GM19372 (cell line): ENCODE results near the gene NACC2.

ENCODE experiments used
- ATAC-seq: cut with Tn5 transposase; IDR thresholded peaks from one replicate; pipeline ENCODE4 v1.9.1; 2021; ENCODE audit warnings: mild to moderate bottlenecking, low read depth, moderate library complexity; ENCODE audit not compliant: unreplicated experiment

NACC2 gene

GRCh38 chr9:136093995-136094881 lies 851 bp downstream of the NACC2 start:
- no peak for ATAC-seq

GRCh38 chr9:136093346-136093986 lies 1.6 kb downstream of the NACC2 start:
- no peak for ATAC-seq

GRCh38 chr9:136092741-136093140 lies 2.3 kb downstream of the NACC2 start:
- ATAC-seq, result no peak

GRCh38 chr9:136092353-136092650 lies 2.8 kb downstream of the NACC2 start:
- no peak for ATAC-seq

- ATAC-seq, result no peak
These were observed 3.3 kb downstream of the NACC2 start for GRCh38 chr9:136091582-136092352.

- no peak for ATAC-seq
These were observed 4.1 kb downstream of the NACC2 start for GRCh38 chr9:136090768-136091581.

- ATAC-seq, result no peak
These were observed 4.9 kb downstream of the NACC2 start for GRCh38 chr9:136090056-136090735.

- ATAC-seq, result no peak
These were observed 5.4 kb downstream of the NACC2 start for GRCh38 chr9:136089697-136090045.

GRCh38 chr9:136088939-136089696 lies 6.0 kb downstream of the NACC2 start:
- no peak for ATAC-seq

GRCh38 chr9:136088481-136088938 lies 6.6 kb downstream of the NACC2 start:
- ATAC-seq, result no peak

GRCh38 chr9:136087741-136088480 lies 7.2 kb downstream of the NACC2 start:
- ATAC-seq, result no peak

GRCh38 chr9:136086951-136087740 lies 7.9 kb downstream of the NACC2 start:
- no peak for ATAC-seq

GRCh38 chr9:136086213-136086881 lies 8.7 kb downstream of the NACC2 start:
- ATAC-seq, result no peak

- no peak for ATAC-seq
These were observed 9.3 kb downstream of the NACC2 start for GRCh38 chr9:136085815-136086212.

- ATAC-seq, result no peak
These were observed 10.8 kb downstream of the NACC2 start for GRCh38 chr9:136084063-136084944.

- no peak for ATAC-seq
These were observed 11.5 kb downstream of the NACC2 start for GRCh38 chr9:136083558-136084062.
